NCI-H146 treated with DMSO at 0.1 percent for 48 hours (cell line): Measurements from ENCODE around the gene SCYL2.
"Not testable (repeated sequence)": the region's sequence is repeated elsewhere in the genome, so short reads cannot be mapped to it uniquely, and the experiment has no call there.

Source experiments
- DNase-seq: peaks from one replicate; lab custom pipeline; 2025; ENCODE audit not compliant: unreplicated experiment; lab: John Stamatoyannopoulos, UW

SCYL2 gene

DNA sequence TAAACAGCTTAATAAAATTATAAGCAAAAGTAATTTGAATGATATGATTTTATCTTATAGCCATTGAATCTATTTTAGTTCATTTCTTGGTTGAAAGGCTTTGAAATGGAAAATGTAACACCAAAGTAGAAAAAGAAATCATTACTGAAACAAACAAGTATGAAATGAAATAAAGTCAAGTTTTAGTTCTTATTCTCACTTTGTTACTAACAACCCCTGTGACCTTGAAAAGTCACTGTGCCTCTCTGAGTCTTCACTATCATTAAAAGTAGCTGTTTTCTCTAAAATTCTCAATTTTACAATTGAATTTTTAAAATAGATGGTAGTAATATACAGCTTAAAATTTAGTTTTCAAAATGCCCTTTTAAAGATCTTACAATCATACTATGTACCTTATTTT, 57.5 kb downstream of the SCYL2 start:
- no peak for DNase-seq

DNA sequence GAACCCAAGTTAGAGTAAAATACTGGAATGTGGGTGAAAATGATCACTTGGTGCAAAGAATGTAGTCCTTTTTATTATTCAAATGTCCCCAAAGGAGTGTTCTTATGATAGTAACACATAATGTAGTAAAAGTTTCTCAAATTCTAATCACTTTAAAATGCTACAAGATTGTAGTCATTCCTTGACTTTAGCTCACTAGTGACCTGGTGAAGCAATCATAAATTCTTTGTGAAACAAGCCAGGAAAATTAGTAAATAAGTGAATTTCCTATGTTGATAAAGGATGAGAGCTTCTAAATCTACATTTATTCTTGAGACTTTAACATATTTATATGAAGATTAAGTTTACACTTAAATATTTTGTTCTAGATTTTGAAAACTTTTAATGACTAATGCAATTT, 59.2 kb downstream of the SCYL2 start:
- DNase-seq = no peak

GRCh38 chr12:100329800-100330199, 62.8 kb downstream of the SCYL2 start:
- DNase-seq = no peak

DNA sequence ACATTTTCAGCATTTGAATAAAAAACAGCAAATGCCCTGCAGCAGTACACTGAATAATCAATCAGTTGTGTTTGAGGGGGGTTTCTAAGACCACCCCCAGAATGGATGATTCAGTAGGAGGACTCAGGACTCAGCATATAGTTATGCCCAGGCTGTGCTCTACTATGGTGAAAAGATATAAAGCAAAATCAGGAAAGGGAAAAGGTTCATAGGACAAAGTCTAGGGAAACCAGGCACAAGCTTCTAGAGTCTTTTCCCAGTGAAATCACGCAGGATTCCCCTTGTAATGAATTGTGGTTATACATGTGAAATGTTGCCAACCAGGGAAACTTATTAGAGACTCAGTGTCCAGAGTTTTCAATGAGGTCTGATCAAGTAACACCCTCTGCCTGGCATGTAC, 64.9 kb downstream of the SCYL2 start:
- DNase-seq = no peak

DNA sequence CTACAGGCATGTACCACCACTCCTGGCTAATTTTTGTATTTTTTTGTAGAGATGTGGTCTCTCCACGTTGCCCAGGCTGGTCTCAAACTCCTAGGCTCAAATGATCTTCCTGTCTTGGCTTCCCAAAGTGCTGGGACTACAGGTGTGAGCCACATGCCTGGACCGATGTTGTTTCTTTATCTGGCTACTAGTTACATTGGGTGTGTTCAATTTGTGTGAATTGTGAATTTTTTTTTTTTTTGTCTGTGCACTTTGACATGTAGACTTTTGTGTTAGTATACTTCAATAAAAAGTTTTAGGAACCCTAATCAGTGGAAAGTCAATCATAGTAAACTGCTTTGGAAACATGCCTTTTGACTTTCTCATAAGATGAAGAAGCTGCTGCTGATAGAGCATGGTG, 65.9 kb downstream of the SCYL2 start:
- DNase-seq = no peak

DNA sequence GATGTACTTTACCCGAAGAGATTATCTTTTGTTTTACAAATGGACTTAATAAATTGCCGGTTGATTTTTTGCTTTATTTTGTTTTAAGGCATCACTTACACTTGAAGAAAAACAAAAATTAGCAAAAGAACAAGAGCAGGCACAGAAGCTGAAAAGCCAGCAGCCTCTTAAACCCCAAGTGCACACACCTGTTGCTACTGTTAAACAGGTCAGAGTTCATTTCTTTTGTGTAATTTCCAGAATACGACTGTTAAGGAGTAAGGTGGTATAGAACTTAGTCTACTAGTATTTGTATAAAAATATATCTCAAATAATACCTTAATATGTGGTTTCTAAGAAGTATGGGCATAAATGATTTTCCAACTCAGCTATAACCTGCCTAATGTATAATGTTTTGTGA, 70.3 kb downstream of the SCYL2 start:
- DNase-seq = no peak

DNA sequence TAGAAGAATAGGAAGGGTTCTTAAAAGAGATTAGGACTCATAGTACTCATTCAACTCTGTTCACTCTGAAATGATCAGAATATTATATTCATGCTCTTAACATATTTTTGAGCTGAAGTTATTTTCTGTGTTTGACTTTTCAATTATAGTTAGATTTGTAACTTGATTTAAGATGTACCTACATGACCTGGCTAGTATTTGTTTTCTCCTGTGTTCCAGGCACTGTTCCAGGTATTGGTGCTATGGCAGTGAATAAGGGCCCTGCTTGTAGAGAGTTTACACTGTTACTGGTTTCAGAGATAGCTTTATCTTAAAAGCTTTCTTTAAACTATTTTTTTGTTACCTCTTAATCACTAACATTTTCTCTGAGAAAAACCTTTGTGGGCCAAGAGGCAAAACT, 70.8 kb downstream of the SCYL2 start:
- no peak for DNase-seq

GRCh38 chr12:100339071-100339470, 72.1 kb downstream of the SCYL2 start:
- no peak for DNase-seq

GRCh38 chr12:100342897-100343296, 75.9 kb downstream of the SCYL2 start:
- not testable (repeated sequence) for DNase-seq

GRCh38 chr12:100344351-100344750, 77.4 kb downstream of the SCYL2 start:
- DNase-seq = not testable (repeated sequence)

DNA sequence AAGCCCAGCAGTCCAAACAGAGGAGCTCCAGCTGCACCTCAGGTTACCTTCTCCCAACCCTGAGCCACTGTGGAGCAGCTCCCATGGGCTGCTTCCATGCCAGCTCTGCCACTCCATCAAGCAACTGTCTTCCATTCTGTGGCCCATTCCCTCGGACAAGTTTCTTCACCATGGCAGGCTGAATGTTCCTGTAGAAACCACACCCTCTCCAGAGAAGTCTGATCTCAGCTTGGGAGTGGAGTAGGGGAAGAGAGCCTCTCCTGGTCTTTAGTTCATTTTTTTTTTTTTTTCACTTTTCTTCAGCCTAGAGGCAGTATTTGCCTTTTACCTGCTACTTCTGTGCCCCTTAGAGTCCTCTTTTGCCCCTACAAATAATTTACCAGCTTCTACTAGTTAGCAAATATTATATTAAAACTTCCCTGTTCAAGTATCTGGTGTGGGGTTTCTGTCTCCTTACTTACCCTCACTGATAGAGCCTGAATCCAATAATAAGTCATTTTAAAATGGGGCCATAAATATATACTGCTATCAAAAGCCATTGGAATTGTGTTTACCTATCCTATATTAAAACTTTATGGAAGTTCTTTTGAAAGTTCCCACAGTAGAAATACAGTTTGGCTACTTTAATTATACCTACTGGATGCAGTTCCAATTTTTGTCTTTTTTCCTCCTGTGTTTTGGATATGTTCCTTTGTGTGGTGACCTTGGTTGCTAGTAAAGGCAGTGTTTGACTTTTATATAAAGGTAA, 78.2 kb downstream of the SCYL2 start:
- no peak for DNase-seq

- DNase-seq = no peak
Measured at GRCh38 chr12:100346660-100347059, 79.7 kb downstream of the SCYL2 start.

DNA sequence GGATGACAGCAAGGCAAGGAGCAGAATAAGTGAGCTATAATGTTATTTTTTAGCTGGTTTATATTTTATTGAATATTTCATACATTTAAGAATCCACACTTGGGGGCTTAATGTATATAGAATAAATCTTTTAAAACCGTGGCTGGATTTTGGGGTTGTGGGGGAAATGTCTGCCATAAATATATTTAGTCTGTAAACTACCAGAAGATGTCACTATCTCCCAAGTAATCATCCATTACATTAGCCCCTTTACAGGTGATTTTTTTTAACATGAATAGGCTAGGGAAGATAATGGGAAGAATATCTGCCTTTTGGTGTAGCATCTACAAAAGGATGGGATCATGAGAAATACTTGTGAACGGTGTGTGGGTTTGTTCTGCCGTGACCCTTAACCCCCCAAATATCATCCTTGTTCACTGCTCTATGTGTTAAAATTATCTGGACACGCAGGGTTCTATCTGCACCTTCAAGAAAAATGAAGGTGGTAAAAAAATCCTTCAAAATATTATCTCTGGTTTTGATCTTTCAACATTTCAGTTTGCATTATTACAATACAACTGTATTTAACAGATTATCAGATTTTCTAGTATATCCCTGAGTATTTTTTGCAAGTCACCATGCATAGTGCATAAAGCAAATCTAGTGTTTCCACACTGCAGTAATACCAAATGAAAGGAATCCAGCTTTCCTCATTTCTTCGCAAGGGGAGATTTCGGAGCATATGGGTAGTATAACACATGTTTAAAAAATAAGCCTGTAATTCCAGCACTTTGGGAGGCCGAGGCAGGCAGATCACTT, 81.9 kb downstream of the SCYL2 start:
- DNase-seq = peak; percentile 46

- no peak for DNase-seq
Measured at GRCh38 chr12:100356644-100357223, 89.8 kb downstream of the SCYL2 start, which contains the start of gene SLC17A8. Gene SLC17A8 (plus strand): TSS chr12:100357074. CDS start chr12:100357392, 318 bp downstream.

DNA sequence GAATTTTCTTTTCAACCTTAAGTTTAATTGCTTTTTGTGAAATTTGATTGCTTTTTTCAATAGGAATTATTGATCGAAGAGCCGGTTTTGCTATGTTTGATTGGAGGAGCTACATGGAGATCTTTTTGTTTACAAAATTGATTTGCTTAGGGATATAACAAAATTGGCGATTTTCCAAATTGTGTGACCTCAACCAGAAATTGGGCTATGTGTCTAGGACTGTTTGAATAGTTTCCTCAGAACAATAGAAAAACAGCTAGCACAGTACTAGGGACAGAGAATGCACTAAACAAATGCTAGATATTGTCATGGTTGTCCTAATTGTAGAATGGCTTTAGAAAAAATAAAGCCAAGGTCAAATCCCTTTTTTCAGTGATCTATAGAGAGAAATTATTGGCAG, 92.3 kb downstream of the SCYL2 start:
- DNase-seq = peak; percentile 21

DNA sequence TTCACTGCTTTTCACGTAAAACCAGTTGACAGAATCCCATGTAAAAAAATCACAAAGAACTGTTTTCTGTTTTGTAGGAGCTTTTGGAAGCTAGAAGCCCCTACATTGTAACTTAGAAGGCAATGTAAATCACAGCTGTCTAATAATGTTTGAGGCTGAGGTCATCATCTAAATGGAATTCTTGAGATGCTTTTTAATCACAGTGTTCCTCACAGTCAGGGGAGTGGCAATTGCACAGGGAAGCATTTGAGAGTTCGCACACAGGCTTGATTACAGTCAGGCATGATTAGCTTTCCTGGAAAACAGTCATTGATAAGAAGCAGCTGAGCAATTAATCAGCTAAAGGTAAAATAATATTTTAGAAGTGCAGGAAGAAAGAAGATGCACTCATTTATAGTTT, 92.8 kb downstream of the SCYL2 start:
- no peak for DNase-seq

DNA sequence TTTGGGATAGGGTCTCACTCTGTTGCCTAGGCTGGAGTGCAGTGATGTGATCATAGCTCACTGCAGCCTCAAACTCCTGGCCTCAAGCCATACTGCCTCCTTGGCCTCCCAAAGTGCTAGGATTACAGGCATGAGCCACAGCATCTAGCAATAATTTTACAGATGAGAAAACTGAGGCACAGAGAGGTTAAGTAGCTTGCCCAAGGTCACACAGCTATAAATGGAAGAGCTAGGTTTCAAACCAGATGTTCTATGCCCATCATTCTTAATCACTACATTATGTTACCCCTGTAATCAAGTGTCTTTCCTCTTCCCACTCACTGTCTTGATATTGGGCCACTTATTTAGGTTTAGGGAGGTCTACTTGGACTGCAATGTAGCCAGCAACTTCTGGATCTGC, 93.5 kb downstream of the SCYL2 start:
- DNase-seq = no peak

GRCh38 chr12:100364324-100364723, 97.3 kb downstream of the SCYL2 start:
- no peak for DNase-seq

GRCh38 chr12:100365411-100365810, 98.4 kb downstream of the SCYL2 start:
- no peak for DNase-seq

DNA sequence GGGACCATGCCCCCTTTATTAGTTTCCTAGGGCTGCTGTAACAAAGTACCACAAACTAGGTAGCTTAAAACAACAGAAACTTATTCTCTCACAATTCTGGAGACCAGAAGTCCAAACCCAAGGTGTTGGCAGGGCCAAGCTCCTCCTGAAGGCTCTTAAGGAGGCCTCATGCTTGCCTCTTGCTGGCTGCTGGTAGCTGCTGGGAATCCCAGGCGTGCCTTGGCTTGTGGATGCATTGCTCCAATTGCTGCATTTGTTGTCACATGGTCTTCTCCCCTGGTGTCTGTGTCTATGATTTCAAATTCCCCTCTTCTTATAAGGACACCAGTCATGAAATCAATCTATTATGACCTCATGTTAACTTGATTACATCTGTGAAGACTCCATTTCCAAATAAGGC, 101.1 kb downstream of the SCYL2 start:
- no peak for DNase-seq

DNA sequence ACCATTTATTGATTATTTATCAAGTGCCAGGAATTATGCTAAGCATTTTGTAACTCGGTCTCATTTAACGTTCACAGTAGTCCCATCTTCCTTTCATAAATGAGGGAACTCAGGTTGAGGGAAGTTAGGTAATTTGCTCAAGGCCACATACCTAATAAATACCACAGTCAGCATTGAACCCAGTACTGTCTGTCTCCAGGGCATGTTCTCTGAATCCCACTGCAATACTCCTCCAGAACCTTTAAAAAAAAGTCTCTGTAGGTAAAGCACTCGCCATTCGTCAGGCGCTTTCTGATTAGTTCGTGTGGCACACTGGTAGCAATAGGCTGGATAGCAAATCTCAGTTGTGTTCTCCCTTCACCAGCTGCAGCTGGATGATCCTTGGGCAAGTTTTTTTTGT, 104.2 kb downstream of the SCYL2 start:
- no peak for DNase-seq
